H1 (cell line): ENCODE measurements around the gene BLTP1. TPM values are rescaled to one million over a fixed set of nuclear protein-coding genes. Genes with fewer than 3 reads are reported as not detected.

Source experiments
- ASH2L ChIP-seq: fragments of 200-600, 300-600 bp; sonication (generic); IDR thresholded peaks from one replicate; pipeline ENCODE4 v1.7.1; 2017; ENCODE audit warnings: low read length
- ATF2 ChIP-seq: IDR thresholded peaks from 2 replicates; pipeline ENCODE4 v1.6.1; 2012; ENCODE audit warnings: low read length, inconsistent platforms
- BRCA1 ChIP-seq: IDR thresholded peaks from 2 replicates; pipeline ENCODE4 v1.6.1; 2012; ENCODE audit warnings: low read depth, low read length, improper control_type of control experiment
- CHD7 ChIP-seq: fragments of 300-600 bp; sonication (generic); IDR thresholded peaks from 2 replicates; pipeline ENCODE4 v1.7.1; 2012; ENCODE audit warnings: low read length, moderate library complexity, mild to moderate bottlenecking, inconsistent platforms; ENCODE audit not compliant: insufficient replicate concordance
- EGR1 ChIP-seq: IDR thresholded peaks from 2 replicates; pipeline ENCODE4 v1.6.1; 2011; ENCODE audit warnings: low read depth, low read length, borderline replicate concordance
- FOSL1 ChIP-seq: IDR thresholded peaks from 2 replicates; pipeline ENCODE4 v1.6.1; 2011; ENCODE audit warnings: mild to moderate bottlenecking, low read depth, low read length, moderate library complexity; ENCODE audit not compliant: insufficient read depth
- RNF2 ChIP-seq: fragments of 200-900, 300-1000 bp; sonication (generic); IDR thresholded peaks from 2 replicates; pipeline ENCODE4 v1.7.1; 2016; ENCODE audit warnings: borderline replicate concordance, low read depth, mild to moderate bottlenecking, antibody characterized with exemption, low read length; ENCODE audit not compliant: poor library complexity, severe bottlenecking; ENCODE audit errors: missing control alignments
- SRF ChIP-seq: IDR thresholded peaks from 2 replicates; pipeline ENCODE4 v1.6.1; 2011; ENCODE audit warnings: mild to moderate bottlenecking, low read depth, low read length, moderate library complexity
- polyA plus RNA-seq, 7 experiments: library from polyadenylated mRNA; depleted of rRNA in 3 of 7; stranded (reverse) in 5 of 7; unstranded in 2 of 7; fragments of >200 nt in 5 of 7; fragments of 200-250 nt in 2 of 7; gene quantifications; 1 replicate in 5 of 7; 2 replicates in 1 of 7; 4 replicates in 1 of 7; pipeline versions ENCODE4 v1.2.1 to v1.2.3, GENCODE V29; 2011 to 2013; ENCODE audit warnings: missing spikeins in 2 of 7, mixed read lengths in 2 of 7
- total RNA-seq: library from RNA; stranded (reverse); fragmentation: NEBNext Ultra II Directional; extraction: Animal tissue kit (Norgen Biotek cat#: 25700); gene quantifications from 2 replicates; pipeline ENCODE4 v1.2.1, GENCODE V29; 2021

Gene BLTP1
- total and polyA plus RNA-seq, 2 of the 8 experiments (the other 6 are each of a cell fraction or from before 2014, with no cell fraction given) = 14.0 to 27.9 TPM

- TF ChIP-seq CHD7 (no peak), BRCA1 (no peak), ATF2 (no peak), SRF (no peak), EGR1 (no peak), RNF2 (no peak), FOSL1 (no peak), ASH2L (no peak)
Measured at GRCh38 chr4:122119739-122120138, 32.4 kb upstream of the BLTP1 start (continued).
